NT2/D1 (cell line): ENCODE results near the gene USP8.
"Not testable (repeated sequence)": the region's sequence is repeated elsewhere in the genome, so short reads cannot be mapped to it uniquely, and the experiment has no call there.

Experiments
- DNase-seq: peaks from one replicate; pipeline ENCODE4 v3.0.0-alpha.2; 2011; ENCODE audit warnings: low read depth, low spot score
- H3K27me3 ChIP-seq: 2 replicates; pipeline ENCODE4 v1.6.0; 2011; ENCODE audit warnings: mild to moderate bottlenecking; ENCODE audit not compliant: insufficient read length, insufficient read depth
- H3K36me3 ChIP-seq: 2 replicates; pipeline ENCODE4 v1.6.1; 2011; ENCODE audit warnings: mild to moderate bottlenecking, low read length, mixed read lengths; ENCODE audit not compliant: insufficient read depth, insufficient read length
- H3K4me1 ChIP-seq: 2 replicates; pipeline ENCODE4 v1.5.1; 2011; ENCODE audit not compliant: insufficient read depth, insufficient read length
- H3K4me3 ChIP-seq: 2 replicates; pipeline ENCODE4 v1.5.1; 2011; ENCODE audit warnings: low read depth; ENCODE audit not compliant: insufficient read length
- H3K9ac ChIP-seq: 2 replicates; pipeline ENCODE4 v1.6.0; 2011; ENCODE audit warnings: low read depth; ENCODE audit not compliant: insufficient read length
- H3K9me3 ChIP-seq: 2 replicates; pipeline ENCODE4 v1.5.1; 2011; ENCODE audit warnings: mild to moderate bottlenecking, low read length; ENCODE audit not compliant: insufficient read depth
- SUZ12 ChIP-seq: IDR thresholded peaks from 2 replicates; pipeline ENCODE4 v1.6.1; 2011; ENCODE audit not compliant: insufficient read length, insufficient read depth; ENCODE audit errors: extremely low read depth
- YY1 ChIP-seq: IDR thresholded peaks from 2 replicates; pipeline ENCODE4 v1.6.1; 2011; ENCODE audit not compliant: insufficient read length, insufficient read depth
- ZNF274 ChIP-seq: IDR thresholded peaks from 2 replicates; pipeline ENCODE4 v1.6.1; 2011; ENCODE audit warnings: mild to moderate bottlenecking, low read depth, low read length

USP8 gene

GRCh38 chr15:50390554-50391264, 33.5 kb upstream of the USP8 start:
- H3K9ac ChIP-seq: no peak overlapping the region
- no peaks in the 10 kb centered on the region for H3K36me3 ChIP-seq
- H3K9me3 ChIP-seq: no peaks in the 10 kb centered on the region
- DNase-seq: no peak
- H3K4me1 ChIP-seq: no peaks in the 10 kb centered on the region
- TF ChIP-seq SUZ12 (no peak), ZNF274 (no peak), YY1 (no peak)
- H3K27me3 ChIP-seq: no peaks in the 10 kb centered on the region
- no peak overlapping the region for H3K4me3 ChIP-seq

- H3K9ac ChIP-seq, H3K9me3 ChIP-seq, H3K4me1 ChIP-seq, H3K27me3 ChIP-seq, H3K4me3 ChIP-seq, DNase-seq, H3K36me3 ChIP-seq: not testable (repeated sequence)
Observed at GRCh38 chr15:50391561-50391960, 32.6 kb upstream of the USP8 start.

GRCh38 chr15:50411870-50412269, 12.3 kb upstream of the USP8 start:
- TF ChIP-seq YY1 (no peak), SUZ12 (no peak), ZNF274 (no peak)
- Histone ChIP-seq H3K4me3 (no peak overlapping the region), H3K27me3 (no peaks in the 10 kb centered on the region), H3K9ac (no peak overlapping the region), H3K4me1 (no peaks in the 10 kb centered on the region), H3K36me3 (no peaks in the 10 kb centered on the region), H3K9me3 (no peaks in the 10 kb centered on the region)
- DNase-seq: no peak

GRCh38 chr15:50414624-50415023, 9.6 kb upstream of the USP8 start:
- TF ChIP-seq SUZ12: no peak
- no peak for TF ChIP-seq ZNF274
- no peak for TF ChIP-seq YY1
- no peak for DNase-seq
- H3K9ac ChIP-seq: no peak overlapping the region
- H3K4me1 ChIP-seq: no peaks in the 10 kb centered on the region
- no peak overlapping the region for H3K4me3 ChIP-seq
- no peaks in the 10 kb centered on the region for H3K27me3 ChIP-seq
- H3K9me3 ChIP-seq: no peaks in the 10 kb centered on the region
- H3K36me3 ChIP-seq: no peaks in the 10 kb centered on the region

GRCh38 chr15:50415752-50416404, 8.3 kb upstream of the USP8 start:
- no peak for TF ChIP-seq SUZ12
- TF ChIP-seq ZNF274: no peak
- TF ChIP-seq YY1: no peak
- Histone ChIP-seq H3K36me3 (no peaks in the 10 kb centered on the region), H3K27me3 (no peaks in the 10 kb centered on the region), H3K9me3 (no peaks in the 10 kb centered on the region), H3K9ac (no peak overlapping the region), H3K4me1 (no peaks in the 10 kb centered on the region), H3K4me3 (no peak overlapping the region)
- no peak for DNase-seq

- DNase-seq: no peak
- no peaks in the 10 kb centered on the region for H3K27me3 ChIP-seq
- no peaks in the 10 kb centered on the region for H3K36me3 ChIP-seq
- no peaks in the 10 kb centered on the region for H3K9me3 ChIP-seq
- H3K4me3 ChIP-seq: no peak overlapping the region
- no peaks in the 10 kb centered on the region for H3K4me1 ChIP-seq
- TF ChIP-seq YY1: no peak
- TF ChIP-seq ZNF274: no peak
- no peak for TF ChIP-seq SUZ12
- no peak overlapping the region for H3K9ac ChIP-seq
Observed at GRCh38 chr15:50416890-50417289, 7.3 kb upstream of the USP8 start.

GRCh38 chr15:50418041-50418583, 6.1 kb upstream of the USP8 start:
- TF ChIP-seq YY1 (no peak), SUZ12 (no peak), ZNF274 (no peak)
- Histone ChIP-seq H3K4me1 (no peaks in the 10 kb centered on the region), H3K36me3 (no peaks in the 10 kb centered on the region), H3K27me3 (no peaks in the 10 kb centered on the region), H3K9ac (no peak overlapping the region), H3K9me3 (no peaks in the 10 kb centered on the region), H3K4me3 (no peak overlapping the region)
- no peak for DNase-seq
